ENCODE measurements around the gene FLAD1. TPM values are rescaled to one million over a fixed set of nuclear protein-coding genes. Genes with fewer than 3 reads are reported as not detected.

Gene FLAD1
- total RNA-seq, 4 donors from 2014 or later, result 12.6 to 33.8 (median 20.7) TPM

- no peak overlapping the region for H3K27ac ChIP-seq
- H3K9me3 ChIP-seq, result no peaks in the 10 kb centered on the region
- no peaks in the 10 kb centered on the region for H3K36me3 ChIP-seq
- H3K27me3 ChIP-seq, result no peaks in the 10 kb centered on the region
- no peak overlapping the region for H3K4me3 ChIP-seq
- intact Hi-C loops (cut with DNase I; ENCODE audit: low total_unique reads), result loop anchor here (5.0 kb wide), 1 partner anchor 51 kb away; the partner anchor contains the start of gene PYGO2
- TF ChIP-seq, protein P1, sequence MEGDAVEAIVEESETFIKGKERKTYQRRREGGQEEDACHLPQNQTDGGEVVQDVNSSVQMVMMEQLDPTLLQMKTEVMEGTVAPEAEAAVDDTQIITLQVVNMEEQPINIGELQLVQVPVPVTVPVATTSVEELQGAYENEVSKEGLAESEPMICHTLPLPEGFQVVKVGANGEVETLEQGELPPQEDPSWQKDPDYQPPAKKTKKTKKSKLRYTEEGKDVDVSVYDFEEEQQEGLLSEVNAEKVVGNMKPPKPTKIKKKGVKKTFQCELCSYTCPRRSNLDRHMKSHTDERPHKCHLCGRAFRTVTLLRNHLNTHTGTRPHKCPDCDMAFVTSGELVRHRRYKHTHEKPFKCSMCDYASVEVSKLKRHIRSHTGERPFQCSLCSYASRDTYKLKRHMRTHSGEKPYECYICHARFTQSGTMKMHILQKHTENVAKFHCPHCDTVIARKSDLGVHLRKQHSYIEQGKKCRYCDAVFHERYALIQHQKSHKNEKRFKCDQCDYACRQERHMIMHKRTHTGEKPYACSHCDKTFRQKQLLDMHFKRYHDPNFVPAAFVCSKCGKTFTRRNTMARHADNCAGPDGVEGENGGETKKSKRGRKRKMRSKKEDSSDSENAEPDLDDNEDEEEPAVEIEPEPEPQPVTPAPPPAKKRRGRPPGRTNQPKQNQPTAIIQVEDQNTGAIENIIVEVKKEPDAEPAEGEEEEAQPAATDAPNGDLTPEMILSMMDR (IDR thresholded peaks at IDR 0.05), result no peak
- no peak for TF ChIP-seq POLR2A (IDR thresholded peaks at IDR 0.05)
- no peak for DNase-seq
- H3K4me1 ChIP-seq, result peaks cover 0 to 19% of the 10 kb centered on the region in 2 donors
These were observed 30.5 kb downstream of the FLAD1 start for GRCh38 chr1:155013632-155014031.

GRCh38 chr1:155014709-155015508 is 31.8 kb downstream of the FLAD1 start:
- Histone ChIP-seq H3K9me3 (no peaks in the 10 kb centered on the region), H3K4me1 (peaks cover 0 to 19% of the 10 kb centered on the region in 2 donors), H3K36me3 (no peaks in the 10 kb centered on the region), H3K4me3 (no peak overlapping the region), H3K27ac (no peak overlapping the region), H3K27me3 (no peaks in the 10 kb centered on the region)
- no peak for DNase-seq
- TF ChIP-seq POLR2A (IDR thresholded peaks at IDR 0.05), result no peak
- TF ChIP-seq, protein P1 (IDR thresholded peaks at IDR 0.05), result no peak
- intact Hi-C loops (cut with DNase I; ENCODE audit: low total_unique reads), result loop anchor here (5.0 kb wide), 1 partner anchor 53 kb away; the partner anchor contains the start of gene PYGO2

- TF ChIP-seq POLR2A (IDR thresholded peaks at IDR 0.05), result no peak
- TF ChIP-seq, protein P1 (IDR thresholded peaks at IDR 0.05), result no peak
- Histone ChIP-seq H3K4me1 (peaks cover 0 to 19% of the 10 kb centered on the region in 2 donors), H3K36me3 (no peaks in the 10 kb centered on the region), H3K9me3 (no peaks in the 10 kb centered on the region), H3K27ac (peak overlapping the region in 1 of 2 donors; percentile 94), H3K4me3 (no peak overlapping the region), H3K27me3 (no peaks in the 10 kb centered on the region)
- intact Hi-C loops (cut with DNase I; ENCODE audit: low total_unique reads), result no loop called here
- DNase-seq, result no peak
These were observed 32.5 kb downstream of the FLAD1 start for GRCh38 chr1:155015527-155016230.

- TF ChIP-seq, protein P1 (IDR thresholded peaks at IDR 0.05), result no peak
- TF ChIP-seq POLR2A (IDR thresholded peaks at IDR 0.05), result no peak
- DNase-seq, result no peak
- Histone ChIP-seq H3K27me3 (no peaks in the 10 kb centered on the region), H3K27ac (peak overlapping the region; percentile 89 to 94), H3K4me1 (peaks cover 0 to 19% of the 10 kb centered on the region in 2 donors), H3K36me3 (no peaks in the 10 kb centered on the region), H3K4me3 (no peak overlapping the region), H3K9me3 (no peaks in the 10 kb centered on the region)
- intact Hi-C loops (cut with DNase I; ENCODE audit: low total_unique reads), result no loop called here
These were observed 33.2 kb downstream of the FLAD1 start for GRCh38 chr1:155016231-155016831.

Measured in uterus (tissue), 4 donors.